ENCODE data around the gene MAPKBP1.

MAPKBP1 gene

DNA sequence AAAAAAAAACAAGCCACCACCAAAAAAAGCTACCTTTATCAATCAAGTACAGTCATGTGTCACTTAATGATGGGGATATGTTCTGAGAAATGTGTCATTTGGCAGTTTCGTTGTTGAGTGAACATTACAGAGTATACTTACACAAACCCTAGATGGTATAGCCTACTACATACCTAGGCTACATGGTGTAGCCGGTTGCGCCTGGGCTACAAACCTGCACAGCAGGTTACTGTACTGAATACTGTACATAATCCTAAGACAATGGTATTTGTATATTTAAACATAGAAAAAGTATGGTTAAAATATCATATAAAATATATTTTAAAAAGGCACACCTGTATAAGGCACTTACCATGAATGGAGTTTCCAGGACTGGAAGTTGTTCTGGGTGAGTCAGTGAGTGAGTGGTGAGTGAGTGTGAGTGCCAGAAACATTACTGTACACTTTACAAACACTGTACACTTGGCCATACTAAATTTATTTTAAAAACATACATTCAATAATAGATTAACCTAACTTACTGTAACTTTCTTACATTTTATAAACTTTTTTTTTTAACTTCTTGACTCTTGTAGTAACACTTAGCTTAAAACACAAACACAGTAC is 27.7 kb downstream of the MAPKBP1 start:
- TF ChIP-seq POLR2A (IDR thresholded peaks at IDR 0.05; ENCODE audit: extremely low read depth, insufficient read length), result no peak
- TF ChIP-seq, protein P1, sequence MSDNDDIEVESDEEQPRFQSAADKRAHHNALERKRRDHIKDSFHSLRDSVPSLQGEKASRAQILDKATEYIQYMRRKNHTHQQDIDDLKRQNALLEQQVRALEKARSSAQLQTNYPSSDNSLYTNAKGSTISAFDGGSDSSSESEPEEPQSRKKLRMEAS (IDR thresholded peaks at IDR 0.05; ENCODE audit: low read depth, low read length), result no peak
- TF ChIP-seq MYC (IDR thresholded peaks at IDR 0.05; ENCODE audit: low read depth, low read length), result no peak
- TF ChIP-seq, protein P2, sequence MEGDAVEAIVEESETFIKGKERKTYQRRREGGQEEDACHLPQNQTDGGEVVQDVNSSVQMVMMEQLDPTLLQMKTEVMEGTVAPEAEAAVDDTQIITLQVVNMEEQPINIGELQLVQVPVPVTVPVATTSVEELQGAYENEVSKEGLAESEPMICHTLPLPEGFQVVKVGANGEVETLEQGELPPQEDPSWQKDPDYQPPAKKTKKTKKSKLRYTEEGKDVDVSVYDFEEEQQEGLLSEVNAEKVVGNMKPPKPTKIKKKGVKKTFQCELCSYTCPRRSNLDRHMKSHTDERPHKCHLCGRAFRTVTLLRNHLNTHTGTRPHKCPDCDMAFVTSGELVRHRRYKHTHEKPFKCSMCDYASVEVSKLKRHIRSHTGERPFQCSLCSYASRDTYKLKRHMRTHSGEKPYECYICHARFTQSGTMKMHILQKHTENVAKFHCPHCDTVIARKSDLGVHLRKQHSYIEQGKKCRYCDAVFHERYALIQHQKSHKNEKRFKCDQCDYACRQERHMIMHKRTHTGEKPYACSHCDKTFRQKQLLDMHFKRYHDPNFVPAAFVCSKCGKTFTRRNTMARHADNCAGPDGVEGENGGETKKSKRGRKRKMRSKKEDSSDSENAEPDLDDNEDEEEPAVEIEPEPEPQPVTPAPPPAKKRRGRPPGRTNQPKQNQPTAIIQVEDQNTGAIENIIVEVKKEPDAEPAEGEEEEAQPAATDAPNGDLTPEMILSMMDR (IDR thresholded peaks at IDR 0.05; ENCODE audit: low read depth, low read length), result no peak
- no peak for DNase-seq (ENCODE audit: low read depth)
- no peak overlapping the region for H3K4me3 ChIP-seq (ENCODE audit: low read depth, low read length)

DNA sequence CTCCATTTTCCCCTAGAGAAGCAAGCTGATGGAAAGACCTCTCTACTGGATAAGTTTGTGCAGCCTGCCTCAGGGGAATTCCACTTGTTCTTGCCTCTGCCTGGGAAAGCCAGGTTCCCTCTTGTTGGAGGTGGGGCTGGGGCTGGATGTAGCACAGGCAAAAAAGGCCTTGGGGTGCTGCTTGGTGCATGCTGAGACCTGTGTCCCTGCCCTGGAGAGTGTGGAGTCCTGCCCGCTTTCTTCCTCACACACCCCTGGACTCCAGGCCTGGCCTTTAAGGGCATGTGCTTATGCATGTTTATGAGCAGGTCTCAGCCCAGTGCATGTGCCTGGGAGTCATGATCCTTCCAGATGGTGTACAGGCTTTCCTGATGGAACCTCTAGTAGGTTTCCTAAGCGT is 30.1 kb downstream of the MAPKBP1 start:
- no peak for TF ChIP-seq MYC (IDR thresholded peaks at IDR 0.05; ENCODE audit: low read depth, low read length)
- TF ChIP-seq, protein P2 (IDR thresholded peaks at IDR 0.05; ENCODE audit: low read depth, low read length), result no peak
- TF ChIP-seq, protein P1 (IDR thresholded peaks at IDR 0.05; ENCODE audit: low read depth, low read length), result no peak
- no peak for TF ChIP-seq POLR2A (IDR thresholded peaks at IDR 0.05; ENCODE audit: extremely low read depth, insufficient read length)
- DNase-seq (ENCODE audit: low read depth), result no peak
- no peak overlapping the region for H3K4me3 ChIP-seq (ENCODE audit: low read depth, low read length)

DNA sequence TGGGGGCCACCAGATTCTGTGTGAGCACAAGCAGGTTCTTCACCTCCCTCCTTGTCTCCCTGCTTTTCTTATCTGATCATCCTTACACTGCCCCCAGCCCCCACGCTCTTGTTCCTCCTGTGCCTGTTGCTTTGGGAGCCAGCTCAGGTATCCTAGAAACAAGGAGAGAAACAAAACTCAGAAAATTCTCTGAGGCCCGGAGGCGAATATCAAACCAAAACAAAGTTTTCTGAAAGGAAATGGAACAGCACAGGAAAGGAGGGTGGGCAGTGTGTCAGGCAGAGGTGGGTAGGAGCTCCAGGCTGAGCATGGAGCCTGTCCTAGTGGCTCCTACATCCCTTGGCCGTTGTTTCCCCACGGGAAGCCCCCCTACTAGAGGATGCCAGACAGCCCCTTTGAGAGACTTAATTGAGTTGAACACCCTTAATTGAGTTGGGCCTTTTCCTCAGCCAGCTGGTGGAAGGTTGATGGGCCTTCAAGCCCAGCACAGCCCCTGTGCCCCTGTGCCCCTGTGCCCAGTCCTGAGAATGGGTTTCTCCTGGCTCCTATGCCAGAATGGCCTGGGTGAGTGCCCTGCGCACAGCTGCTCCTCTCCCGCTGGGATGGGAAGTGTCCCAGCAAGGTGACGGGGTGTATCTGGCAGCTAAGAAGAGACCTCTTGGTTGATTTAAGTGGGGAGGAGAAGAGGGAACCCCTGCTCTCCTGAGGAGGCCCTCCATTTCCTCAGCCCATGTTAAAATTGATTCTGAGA is 30.8 kb downstream of the MAPKBP1 start:
- H3K4me3 ChIP-seq (ENCODE audit: low read depth, low read length), result no peak overlapping the region
- no peak for DNase-seq (ENCODE audit: low read depth)
- TF ChIP-seq, protein P2 (IDR thresholded peaks at IDR 0.05; ENCODE audit: low read depth, low read length), result no peak
- TF ChIP-seq POLR2A (IDR thresholded peaks at IDR 0.05; ENCODE audit: extremely low read depth, insufficient read length) (no peak), MYC (IDR thresholded peaks at IDR 0.05; ENCODE audit: low read depth, low read length) (no peak)
- TF ChIP-seq, protein P1 (IDR thresholded peaks at IDR 0.05; ENCODE audit: low read depth, low read length), result no peak

DNA sequence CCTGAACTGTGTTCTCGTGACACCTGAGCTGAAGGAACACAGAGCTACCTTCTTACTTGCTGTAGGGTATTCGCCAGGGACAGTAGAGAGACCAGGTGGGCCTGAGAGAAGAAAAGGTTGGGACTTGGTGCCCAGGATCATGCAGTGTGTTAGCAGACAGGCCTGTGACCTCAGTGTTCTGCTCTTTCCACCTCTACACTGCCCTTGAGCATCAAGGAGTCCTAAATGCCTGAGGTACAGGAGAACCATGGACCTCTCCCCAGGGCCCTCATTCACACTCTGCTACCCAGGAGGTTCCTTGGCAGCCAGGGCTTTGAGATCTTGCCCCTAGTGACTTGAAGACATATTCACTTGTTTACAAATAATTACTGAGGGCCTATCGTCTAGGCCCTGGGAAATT is 31.4 kb downstream of the MAPKBP1 start:
- H3K4me3 ChIP-seq (ENCODE audit: low read depth, low read length), result no peak overlapping the region
- TF ChIP-seq, protein P1 (IDR thresholded peaks at IDR 0.05; ENCODE audit: low read depth, low read length), result no peak
- TF ChIP-seq MYC (IDR thresholded peaks at IDR 0.05; ENCODE audit: low read depth, low read length) (no peak), POLR2A (IDR thresholded peaks at IDR 0.05; ENCODE audit: extremely low read depth, insufficient read length) (no peak)
- TF ChIP-seq, protein P2 (IDR thresholded peaks at IDR 0.05; ENCODE audit: low read depth, low read length), result no peak
- no peak for DNase-seq (ENCODE audit: low read depth)

DNA sequence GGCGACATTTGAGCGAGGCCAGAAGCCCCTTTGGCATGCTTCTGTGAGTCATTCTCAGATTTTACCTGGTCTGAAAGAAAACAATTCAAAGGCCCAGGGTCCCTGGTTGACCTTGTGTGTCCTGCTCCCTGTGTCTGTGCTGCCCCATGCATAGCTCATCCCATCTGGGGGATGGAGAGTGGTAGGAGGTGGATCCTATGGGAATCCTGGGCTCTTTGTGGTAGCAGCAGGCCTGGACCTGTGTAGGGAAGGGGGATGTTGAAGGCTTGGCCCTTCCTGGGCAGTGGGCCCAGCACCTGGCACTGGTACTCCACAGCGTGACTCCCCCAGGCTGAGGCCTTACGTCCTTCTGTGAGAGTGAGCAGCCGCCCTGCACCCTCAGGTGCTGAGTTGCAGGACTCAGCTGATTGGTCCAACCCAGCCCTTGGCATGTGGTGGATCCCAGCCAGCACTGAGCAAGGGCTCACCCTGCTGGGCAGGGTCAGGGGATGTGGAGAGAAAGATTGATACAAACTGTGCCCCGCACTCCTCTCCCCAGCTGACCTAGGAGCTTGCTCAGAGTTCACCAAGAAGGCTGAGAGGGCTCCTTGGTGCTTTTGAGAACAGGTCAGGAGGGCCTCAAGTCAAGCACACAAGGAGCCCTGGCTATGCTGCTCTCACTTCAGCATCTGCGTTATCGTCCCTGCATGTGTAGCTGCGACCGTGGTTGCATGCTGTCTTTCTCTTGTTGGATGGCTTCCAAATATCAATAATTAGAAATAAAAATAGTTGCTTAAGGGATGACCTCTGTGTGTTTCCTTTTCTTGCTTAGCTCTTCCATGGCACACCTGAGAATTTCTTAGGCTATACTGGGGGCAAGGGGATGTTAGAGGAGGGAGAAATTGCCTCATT is 32.3 kb downstream of the MAPKBP1 start:
- peak; percentile 29 for DNase-seq (ENCODE audit: low read depth)
- H3K4me3 ChIP-seq (ENCODE audit: low read depth, low read length), result no peak overlapping the region
- TF ChIP-seq, protein P2 (IDR thresholded peaks at IDR 0.05; ENCODE audit: low read depth, low read length), result no peak
- TF ChIP-seq, protein P1 (IDR thresholded peaks at IDR 0.05; ENCODE audit: low read depth, low read length), result 0 out of 2 replicates have a peak, but pooled peaks have one; percentile 10
- TF ChIP-seq POLR2A (IDR thresholded peaks at IDR 0.05; ENCODE audit: extremely low read depth, insufficient read length), result no peak
- peak; percentile 9; the same call in 1 of the 2 replicates for TF ChIP-seq MYC (IDR thresholded peaks at IDR 0.05; ENCODE audit: low read depth, low read length)
